ENCODE measurements around the gene CD163.
A peak's percentile ranks its signal among the peaks of the same experiment; 100 is the strongest.

CD163 gene

DNA sequence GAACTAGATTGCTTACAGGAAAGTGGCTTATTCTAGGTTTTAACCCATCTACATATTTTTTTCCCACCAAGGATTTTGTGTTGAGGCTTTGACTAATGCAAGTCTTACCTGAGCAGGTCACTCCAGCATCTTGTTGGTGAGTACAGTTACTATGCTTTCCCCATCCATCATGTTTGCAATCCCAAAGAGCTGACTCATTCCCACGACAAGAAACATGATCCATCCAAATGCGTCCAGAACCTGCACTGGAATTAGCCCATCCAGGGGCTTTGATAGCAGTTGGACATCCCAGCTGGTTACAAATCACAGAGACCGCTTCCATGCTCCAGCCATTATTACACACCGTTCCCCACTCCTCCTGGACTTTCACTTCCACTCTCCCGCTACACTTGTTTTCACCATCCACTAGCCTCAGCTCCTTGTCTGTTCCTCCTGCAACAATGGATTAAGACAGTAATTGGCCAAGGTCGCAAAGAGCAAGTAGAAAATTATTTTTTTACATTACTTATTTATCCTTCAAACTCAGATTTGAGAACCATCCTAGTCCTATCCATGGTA lies 2.5 kb downstream of the CD163 start:
- no peak for TF ChIP-seq CTCF (IDR thresholded peaks at IDR 0.05; ENCODE audit: insufficient read depth, low read length, missing control alignments)
- no peak overlapping the region for H3K4me3 ChIP-seq (ENCODE audit: low read depth, low read length)
- no peak for DNase-seq (ENCODE audit: low read depth, low spot score)
- CTCF ChIA-PET: no interaction called here
- POLR2A ChIA-PET: no interaction called here

DNA sequence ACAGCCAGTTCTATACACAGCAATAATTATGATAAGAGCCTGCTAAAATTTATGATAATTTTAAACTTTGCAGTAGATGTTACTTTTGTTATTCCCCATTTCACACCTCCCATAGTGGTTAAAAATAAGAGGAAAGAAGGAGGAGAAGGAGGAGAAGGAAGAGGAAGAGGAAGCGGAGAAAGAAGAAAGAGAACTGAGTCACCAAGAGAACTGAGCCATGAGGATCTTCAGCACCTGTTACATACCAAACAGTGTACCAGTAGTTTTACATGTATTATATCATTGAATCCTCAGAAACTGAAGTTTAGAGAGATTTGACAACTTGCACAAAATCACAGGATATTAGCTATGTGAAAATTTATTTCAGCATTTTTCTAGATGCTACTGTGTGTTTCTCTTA lies 3.9 kb downstream of the CD163 start:
- ChIA-PET CTCF (no interaction called here), POLR2A (no interaction called here)
- no peak for TF ChIP-seq CTCF (IDR thresholded peaks at IDR 0.05; ENCODE audit: insufficient read depth, low read length, missing control alignments)
- DNase-seq (ENCODE audit: low read depth, low spot score): no peak
- H3K4me3 ChIP-seq (ENCODE audit: low read depth, low read length): no peak overlapping the region

DNA sequence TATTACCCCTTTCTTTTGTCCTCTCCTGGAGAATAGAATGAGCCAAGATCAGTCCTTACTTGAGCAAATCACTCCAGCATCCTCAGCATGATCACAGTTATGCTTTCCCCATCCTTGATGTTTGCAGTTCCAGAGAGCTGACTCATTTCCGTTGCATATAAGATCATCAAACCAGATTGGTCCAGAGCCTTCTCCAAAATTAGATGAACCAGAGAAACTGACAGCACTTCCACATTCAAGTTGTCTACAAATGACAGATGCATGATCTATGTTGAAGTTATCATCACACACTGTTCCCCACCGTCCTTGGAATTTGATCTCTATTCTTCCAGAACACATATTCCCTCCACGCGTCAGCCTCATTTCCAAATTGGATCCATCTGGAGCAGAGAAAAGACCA lies 4.8 kb downstream of the CD163 start:
- ChIA-PET CTCF (no interaction called here), POLR2A (no interaction called here)
- no peak for TF ChIP-seq CTCF (IDR thresholded peaks at IDR 0.05; ENCODE audit: insufficient read depth, low read length, missing control alignments)
- no peak overlapping the region for H3K4me3 ChIP-seq (ENCODE audit: low read depth, low read length)
- DNase-seq (ENCODE audit: low read depth, low spot score): peak; percentile 69

DNA sequence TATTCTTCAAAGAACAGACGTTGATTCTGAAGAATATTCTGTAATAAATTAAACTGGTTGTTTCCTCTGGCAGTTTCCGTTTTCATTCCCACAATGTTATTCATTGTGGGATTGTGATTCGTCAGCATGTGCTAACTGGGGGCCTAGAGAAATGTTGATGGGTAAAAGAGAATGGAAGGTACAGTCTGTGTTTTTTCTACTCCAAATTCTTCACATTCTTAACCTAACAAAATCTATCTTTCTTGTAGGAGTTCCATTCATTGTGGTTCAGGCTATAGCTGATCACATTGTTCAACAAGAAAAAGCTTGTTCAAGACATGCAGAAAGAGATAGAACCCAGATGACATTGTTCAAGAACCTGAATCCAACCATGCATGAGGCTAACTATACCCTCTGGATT lies 5.9 kb downstream of the CD163 start:
- TF ChIP-seq CTCF (IDR thresholded peaks at IDR 0.05; ENCODE audit: insufficient read depth, low read length, missing control alignments): no peak
- ChIA-PET POLR2A (no interaction called here), CTCF (no interaction called here)
- no peak overlapping the region for H3K4me3 ChIP-seq (ENCODE audit: low read depth, low read length)
- DNase-seq (ENCODE audit: low read depth, low spot score): no peak

DNA sequence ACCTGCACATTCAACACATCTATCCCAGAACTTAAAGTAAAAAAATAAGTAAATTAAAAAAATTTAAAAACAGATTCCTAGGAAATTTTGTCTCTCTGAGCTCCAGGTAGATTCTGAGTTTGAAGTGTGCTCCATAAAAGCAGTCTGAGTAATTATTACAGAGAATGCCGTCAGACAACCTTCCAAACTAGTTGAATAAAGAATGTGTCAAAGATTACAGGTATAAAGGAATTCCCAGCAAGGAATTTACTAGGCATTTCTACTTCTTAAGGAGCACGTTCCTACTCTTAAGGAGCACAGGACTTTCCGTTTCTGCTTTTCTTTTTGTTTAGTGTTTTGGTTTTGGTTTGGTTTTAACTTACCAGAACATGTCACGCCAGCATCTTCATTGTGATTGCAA lies 7.1 kb downstream of the CD163 start:
- no peak overlapping the region for H3K4me3 ChIP-seq (ENCODE audit: low read depth, low read length)
- ChIA-PET POLR2A (no interaction called here), CTCF (no interaction called here)
- TF ChIP-seq CTCF (IDR thresholded peaks at IDR 0.05; ENCODE audit: insufficient read depth, low read length, missing control alignments): no peak
- no peak for DNase-seq (ENCODE audit: low read depth, low spot score)

DNA sequence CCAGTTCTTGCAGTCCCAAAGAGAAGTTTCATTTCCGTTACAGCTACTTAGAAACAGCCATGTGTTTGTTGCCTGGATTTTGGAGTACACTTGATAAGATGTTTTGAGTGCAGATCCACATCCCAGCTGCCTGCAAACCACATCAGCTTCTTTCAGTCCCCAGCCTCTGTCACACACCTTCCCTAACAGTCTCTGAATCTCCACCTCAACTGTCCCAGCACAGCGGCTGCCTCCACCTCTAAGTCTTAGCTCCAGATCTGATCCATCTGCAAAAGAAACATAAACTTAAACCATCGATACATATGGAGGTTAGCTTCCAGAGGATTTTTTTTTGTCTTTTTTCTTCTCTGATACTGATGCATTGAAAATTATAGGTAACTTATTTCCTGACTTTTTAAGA lies 8.4 kb downstream of the CD163 start:
- no peak overlapping the region for H3K4me3 ChIP-seq (ENCODE audit: low read depth, low read length)
- no peak for TF ChIP-seq CTCF (IDR thresholded peaks at IDR 0.05; ENCODE audit: insufficient read depth, low read length, missing control alignments)
- ChIA-PET POLR2A (no interaction called here), CTCF (interaction anchor here (1.3 to 1.6 kb wide), 2 partner anchors 35 to 143 kb away, joined by 5 to 6 read pairs; no protein-coding TSS in a partner anchor)
- no peak for DNase-seq (ENCODE audit: low read depth, low spot score)
